ENCODE measurements around the gene BCL3.

The BCL3 gene

DNA sequence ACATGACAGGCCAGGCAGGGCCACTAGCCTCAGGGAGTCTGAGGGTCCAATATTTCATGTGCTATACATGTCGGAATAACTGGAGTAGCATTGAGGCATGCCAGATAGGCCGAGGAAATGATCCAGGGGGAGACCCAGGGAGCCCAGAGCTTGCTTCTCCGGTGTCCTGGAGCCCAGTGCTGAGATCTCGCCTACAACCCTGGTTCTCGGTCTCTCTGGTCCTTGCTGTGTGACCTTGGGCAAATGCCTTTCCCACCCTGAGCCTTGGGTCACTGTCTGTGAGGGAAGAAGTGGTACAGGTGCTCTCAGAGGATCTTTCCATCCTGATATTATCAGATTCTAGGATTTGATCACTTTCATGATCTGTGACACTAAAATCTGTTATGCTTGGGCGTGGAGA is 40.5 kb downstream of the BCL3 start:
- no peak for DNase-seq (ENCODE audit: low spot score)

DNA sequence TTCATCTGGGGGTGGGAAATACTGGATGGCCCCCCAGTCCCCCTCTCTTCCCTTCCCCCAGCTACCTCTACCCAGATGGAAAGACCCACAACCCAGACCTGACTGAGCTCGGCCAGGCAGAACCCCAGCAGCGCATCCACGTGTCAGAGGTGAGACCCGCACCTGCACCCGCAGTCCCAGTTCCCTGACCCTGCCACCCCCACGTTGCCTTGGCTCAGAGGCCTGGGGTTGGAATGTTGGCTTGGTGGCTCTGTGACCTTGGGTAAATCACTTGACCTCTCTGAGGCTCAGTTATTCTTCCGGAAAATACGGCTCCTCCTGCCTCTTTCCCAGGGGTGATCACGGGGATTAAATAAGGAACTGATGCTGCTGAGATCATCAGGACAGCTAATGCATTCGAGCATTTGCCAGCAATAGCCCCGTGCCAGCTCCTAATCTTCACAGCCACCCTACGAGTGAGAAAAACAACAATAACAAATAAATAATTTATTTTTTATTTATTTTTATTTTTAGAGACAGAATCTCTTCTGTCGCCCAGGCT is 41.5 kb downstream of the BCL3 start:
- no peak for DNase-seq (ENCODE audit: low spot score)

DNA sequence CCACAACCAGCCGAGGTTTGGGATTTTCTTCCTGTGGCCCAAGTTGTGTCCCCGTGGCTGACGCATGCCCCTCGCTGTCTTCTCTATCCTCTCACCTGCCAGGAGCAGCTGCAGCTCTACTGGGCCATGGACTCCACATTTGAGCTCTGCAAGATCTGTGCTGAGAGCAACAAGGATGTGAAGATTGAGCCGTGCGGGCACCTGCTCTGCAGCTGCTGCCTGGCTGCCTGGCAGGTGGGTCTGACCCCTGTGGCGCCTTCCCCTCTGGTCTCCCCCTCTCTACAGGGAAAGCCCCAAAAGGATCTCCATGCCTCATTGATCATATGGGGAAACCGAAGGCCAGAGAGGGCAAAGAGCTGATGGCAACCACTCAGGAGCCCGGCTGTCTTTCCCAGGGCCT is 43.8 kb downstream of the BCL3 start:
- DNase-seq (ENCODE audit: low spot score): no peak

DNA sequence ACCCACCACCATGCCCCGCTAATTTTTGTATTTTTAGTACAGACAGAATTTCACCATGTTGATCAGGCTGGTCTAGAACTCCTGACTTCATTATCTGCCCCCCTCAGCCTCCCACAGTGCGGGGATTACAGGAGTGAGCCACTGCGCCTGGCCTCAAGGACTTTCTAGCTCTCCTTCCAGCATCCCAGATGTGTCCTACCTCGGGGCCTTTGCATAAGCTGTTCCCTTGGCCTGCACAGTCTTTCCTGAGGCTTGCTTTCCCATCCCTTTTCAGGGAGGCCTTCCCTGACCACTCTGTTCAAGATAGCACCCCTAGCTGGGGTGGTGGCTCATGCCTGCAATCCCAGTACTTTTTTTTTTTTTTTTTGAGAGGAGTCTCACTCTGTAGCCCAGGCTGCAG is 46.1 kb downstream of the BCL3 start:
- no peak for DNase-seq (ENCODE audit: low spot score)

DNA sequence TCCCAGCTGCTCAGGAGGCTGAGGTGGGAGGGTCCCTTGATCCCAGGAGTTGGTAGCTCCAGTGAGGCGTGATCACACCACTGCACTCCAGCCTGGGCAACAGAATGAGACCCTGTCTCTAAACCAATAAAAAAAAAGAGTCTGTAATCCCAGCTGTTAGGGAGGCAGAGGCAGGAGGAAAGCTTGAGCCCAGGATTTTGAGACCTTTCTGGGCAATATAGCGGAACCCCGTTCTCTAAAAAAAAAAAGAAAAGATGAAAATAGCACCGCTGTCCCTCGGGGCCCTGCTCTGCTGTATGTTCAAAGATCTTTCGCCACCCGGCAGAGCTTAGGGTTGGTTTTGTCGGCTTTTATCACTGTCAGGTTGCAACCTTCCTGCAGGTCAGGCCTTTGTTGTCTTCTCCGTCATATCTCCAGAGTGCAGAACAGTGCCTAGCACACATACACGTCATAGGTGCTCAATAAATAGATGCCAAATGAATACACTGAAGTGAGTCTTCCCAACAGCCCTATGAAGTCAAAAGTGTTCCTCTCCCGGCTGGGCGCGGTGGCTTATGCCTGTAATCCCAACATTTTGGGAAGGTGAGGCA is 47.0 kb downstream of the BCL3 start:
- no peak for DNase-seq (ENCODE audit: low spot score)

DNA sequence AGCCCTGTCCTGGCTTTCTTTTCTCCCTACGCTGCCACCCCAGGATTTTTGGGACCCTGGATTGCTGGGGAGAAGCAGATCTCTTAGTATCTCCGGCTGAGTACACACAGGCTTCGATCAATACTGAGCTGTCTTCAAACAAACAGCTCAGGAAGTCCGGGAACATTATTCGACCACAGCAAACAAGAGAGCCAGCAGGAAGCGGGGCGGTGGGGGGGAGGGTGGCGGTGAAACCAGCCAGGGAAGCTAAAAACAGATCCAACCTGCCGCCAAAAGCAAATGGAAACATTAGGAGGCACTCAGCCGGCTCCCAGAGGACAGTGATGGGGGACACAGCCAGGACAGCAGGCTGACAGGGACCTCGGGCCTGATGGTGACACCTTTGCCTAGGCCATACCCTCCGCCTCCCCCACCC is 48.2 kb downstream of the BCL3 start:
- peak; percentile 92 for DNase-seq (ENCODE audit: low spot score)

DNA sequence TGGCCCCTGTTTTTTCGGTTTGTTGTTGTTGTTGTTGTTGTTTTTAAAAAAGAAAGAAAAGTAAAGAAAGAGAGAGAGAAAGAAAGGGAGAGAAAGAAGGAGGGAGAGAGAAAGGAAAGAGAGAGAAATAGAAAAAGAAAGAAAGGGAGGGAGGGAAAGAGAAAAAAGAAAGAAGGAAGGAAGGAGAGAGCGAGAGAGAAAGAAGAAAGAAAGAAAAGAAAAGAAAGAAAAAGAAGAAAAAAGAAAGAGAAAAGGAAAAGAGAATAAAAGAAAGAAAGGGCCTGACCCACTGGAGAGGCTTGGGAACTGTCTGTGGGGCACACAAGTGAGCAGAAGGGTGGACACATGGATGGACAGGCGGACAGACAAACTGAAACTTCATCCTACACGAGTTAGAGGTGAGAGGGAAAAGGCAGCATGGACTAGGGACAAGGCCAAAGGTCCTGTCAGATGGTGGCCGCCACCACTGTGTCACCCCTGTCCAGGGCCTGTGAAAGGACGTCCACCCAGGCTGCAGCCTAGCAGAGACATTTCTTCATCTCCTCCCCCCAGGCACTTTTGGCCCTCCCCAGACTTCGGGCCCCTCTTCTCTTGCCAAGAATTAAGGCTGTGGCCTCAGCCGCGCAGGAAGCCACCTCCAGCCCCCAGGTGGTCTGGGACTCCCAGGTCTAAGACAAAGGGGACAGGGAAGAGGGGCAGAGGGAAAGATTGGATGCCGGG is 51.3 kb downstream of the BCL3 start:
- no peak for DNase-seq (ENCODE audit: low spot score)

DNA sequence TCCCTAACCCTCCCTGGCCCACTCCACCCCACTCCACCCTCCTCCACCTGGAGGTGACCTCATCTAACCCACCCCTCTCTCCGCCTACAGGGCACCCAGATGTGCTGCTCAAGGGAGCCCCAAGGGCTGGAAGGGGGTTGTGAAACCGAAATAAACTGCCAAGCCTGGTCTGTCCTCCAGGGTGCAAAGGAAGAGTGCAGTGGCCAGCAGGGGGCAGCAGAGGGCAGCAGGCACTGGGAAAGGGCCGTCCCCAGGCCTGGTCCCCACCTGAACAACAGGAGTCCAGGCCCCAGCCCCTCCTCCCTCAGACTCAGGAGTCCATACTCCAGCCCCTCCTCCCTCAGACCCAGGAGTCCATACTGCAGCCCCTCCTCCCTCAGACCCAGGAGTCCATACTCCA is 52.0 kb downstream of the BCL3 start:
- peak; percentile 83 for DNase-seq (ENCODE audit: low spot score)

DNA sequence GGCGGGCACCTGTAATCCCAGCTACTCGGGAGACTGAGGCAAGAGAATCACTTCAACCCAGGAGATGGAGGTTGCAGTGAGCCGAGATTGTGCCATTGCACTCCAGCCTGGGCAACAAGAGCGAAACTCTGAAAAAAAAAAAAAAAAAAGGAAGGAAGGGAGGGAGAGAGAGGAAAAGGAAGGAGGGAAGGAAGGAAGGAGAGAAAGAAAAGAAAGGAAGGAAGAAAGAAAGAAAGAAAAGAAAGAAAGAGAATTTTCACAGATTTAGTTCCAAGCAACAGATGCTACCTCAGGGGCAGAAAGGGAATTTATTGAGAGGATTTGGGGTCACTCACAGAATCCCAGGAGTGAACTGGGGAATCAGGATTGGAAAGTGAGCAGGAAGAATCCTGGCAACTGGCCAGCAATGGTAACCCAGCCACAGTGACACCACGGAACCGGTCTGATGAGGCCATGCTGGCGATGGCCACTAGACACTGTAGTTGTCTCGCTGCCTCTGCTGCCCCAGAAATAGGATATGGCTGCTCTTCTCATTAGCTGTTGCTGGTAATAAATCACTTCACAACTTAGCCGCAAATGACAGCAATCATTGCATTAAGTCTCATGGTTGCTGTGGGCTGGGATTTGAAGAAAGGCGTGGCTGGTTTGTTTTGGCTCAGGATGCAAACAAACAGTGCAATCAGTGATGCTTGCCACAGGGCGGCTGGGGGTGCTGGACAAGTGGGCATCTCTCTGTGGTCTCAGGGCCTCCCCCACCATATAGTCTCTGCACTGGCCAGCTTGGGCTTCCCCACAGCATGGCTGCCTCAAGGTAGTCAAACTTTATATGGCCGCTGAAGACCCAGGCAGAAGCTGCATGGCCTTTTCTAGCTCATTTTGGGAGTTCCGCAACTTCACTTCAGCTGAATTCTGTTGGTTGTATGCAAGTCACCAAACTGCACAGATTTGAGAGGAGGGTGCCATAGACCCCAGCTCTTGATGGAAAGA is 55.2 kb downstream of the BCL3 start:
- no peak for DNase-seq (ENCODE audit: low spot score)

DNA sequence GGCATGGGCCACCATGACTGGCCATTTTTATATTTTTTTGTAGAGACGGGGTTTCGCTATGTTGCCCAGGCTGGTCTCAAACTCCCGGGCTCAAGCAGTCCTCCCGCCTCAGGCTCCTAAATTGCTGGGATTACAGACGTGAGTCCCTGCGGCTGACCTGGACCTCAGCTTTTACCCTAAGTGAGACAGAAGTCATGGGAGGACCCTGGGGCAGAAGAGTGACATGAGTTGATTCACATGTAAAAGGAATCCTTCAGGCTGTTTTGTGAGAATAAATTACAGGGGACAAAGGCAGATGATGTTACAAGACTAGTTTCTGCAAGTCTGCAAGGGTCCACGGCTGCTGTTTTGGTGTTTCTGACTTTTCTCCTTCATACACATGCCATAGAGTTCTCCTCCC is 57.8 kb downstream of the BCL3 start:
- DNase-seq (ENCODE audit: low spot score): no peak

DNA sequence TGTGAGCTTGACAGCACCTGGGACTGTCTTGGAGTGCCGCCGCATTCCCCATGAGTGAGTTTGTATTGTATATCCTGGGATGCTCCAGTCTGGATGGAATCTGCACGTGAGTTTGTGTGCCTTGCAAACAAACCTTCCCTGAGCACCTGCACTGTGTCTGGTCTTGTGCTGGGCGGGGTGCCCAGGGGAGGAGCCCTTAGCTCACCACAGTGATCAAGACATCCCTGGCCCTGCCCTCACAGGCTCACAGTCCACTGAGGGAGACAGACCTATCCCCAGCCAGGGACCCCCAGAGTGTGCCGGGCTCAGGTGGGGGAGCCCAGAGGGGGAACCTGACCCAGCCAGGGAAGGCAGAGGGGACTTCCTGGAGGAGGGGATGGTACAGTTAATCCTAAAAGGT is 58.7 kb downstream of the BCL3 start:
- peak; percentile 71 for DNase-seq (ENCODE audit: low spot score)

DNA sequence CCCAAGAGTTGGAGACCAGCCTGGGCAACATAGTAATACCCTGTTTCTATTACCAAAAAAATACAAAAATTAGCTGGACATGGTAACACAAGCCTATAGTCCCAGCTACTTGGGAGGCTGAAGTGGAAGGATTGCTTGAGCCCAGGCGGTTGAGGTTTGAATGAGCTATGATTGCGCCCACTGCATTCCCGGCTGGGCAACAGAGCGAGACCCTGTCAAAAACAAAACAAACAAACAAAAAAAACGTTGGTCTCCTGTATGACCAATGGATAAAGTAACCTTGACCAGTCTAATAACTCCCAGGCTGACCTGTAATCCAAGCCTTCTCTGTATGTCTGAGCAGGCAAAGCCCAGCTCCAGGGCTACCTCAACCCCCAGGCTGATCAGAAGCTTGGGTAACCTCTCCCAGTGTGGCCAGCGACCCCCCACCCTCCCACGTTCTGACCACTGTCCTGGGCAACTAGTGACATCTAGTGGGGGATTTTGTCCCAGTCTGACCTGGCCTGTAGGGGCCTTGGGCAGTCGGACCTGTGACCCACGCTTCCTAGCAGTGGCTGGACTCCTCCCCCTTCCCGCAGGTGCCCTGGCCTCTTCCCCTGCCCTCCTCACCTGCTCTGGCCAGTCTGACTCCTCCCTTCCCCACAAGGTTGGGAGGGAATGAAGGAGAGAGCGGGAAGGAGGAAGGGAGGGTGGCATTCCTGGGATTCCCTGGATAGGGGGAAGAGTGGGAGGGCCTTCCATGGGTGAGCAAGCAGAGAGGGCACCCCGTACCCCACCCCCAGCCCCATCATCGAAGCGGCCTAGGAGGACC is 59.3 kb downstream of the BCL3 start:
- DNase-seq (ENCODE audit: low spot score): peak; percentile 85

DNA sequence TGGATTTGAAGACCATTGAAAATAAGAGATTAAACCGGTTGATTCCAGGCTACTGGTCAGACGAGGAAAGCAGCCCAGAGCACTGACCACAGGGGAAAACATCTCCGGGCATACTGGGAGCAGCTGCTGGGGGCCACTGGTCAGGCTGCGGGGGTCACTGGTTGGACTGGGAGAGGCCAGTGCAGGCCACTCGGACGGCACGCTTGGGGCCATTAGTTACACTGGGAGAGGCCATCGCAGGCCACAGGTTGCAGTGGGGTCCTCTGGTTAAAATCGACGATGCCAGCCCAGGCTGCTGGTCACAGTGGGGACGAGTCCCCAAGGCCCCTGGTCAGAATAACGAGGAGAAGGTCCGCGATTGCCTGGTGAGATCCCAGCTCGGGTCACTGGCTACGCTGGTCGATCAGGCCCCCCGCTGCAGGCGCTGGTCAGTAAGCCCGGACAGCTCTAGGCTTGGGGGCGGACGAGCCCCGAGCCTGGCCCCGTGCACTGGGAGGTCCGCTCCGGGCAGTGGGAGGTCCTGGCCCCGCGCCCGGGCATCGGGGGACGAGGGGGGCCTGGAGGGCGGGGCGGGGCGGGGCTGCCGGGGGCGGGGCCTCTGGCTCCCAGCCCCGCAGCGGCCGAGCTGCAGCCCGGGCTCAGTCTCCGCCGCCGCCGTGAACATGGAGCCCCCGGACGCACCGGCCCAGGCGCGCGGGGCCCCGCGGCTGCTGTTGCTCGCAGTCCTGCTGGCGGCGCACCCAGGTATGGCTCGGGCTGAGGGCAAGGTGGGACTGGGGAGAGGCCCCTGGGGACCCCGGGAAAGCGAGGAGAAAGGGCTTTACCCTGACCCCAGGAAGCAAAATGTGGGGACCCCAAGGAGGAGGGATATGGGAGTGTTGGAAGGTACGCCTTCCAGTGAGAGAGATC is 60.2 kb downstream of the BCL3 start, which contains the start of gene BCAM:
Gene BCAM, plus strand, starts transcription at position 641 of the 909 bp plus-strand sequence. Its CDS starts 22 bp downstream, at position 663.
- peak; percentile 94 for DNase-seq (ENCODE audit: low spot score)

All from HuH-7.5 (cell line).